GM12878 (cell line): ENCODE results near the gene TSPAN7. TPM values are rescaled to one million over a fixed set of nuclear protein-coding genes. Genes with fewer than 3 reads are reported as not detected.

Experiments
- ATAC-seq: fragments of 200-7000 bp; cut with Tn5 transposase; 3 replicates; pipeline ENCODE4 v1.9.1; 2020; ENCODE audit warnings: mild to moderate bottlenecking, moderate library complexity
- BruUV-seq: library from RNA; stranded (reverse); fragments of 400-500 nt; replicated peaks from 2 replicates; lab custom pipeline; 2021; lab: Mats Ljungman, UMichigan
- CTCF ChIA-PET: fragments of 300-600 bp; sonication (Branson Sonifier 250); formaldehyde crosslinking; extraction: SDS; loops from one replicate; lab custom pipeline; 2021; ENCODE audit warnings: inconsistent platforms; lab: Yijun Ruan, JAX
- POLR2A ChIA-PET: fragments of 350-600 bp; formaldehyde crosslinking; extraction: SDS; loops from one replicate; lab custom pipeline; 2021; ENCODE audit warnings: inconsistent platforms; lab: Charles Lee
- RAD21 ChIA-PET: fragments of 300-600 bp; sonication (Branson Sonifier 250); formaldehyde crosslinking; loops from one replicate; lab custom pipeline; 2023; ENCODE audit warnings: antibody characterized with exemption; ENCODE audit not compliant: unreplicated experiment; lab: Charles Lee
- SMC1A ChIA-PET: fragments of 300-600 bp; sonication (Branson Sonifier 250); formaldehyde crosslinking; loops from one replicate; lab custom pipeline; 2023; ENCODE audit not compliant: unreplicated experiment, uncharacterized antibody; lab: Charles Lee
- DNase-seq: peaks from one replicate; pipeline ENCODE4 v3.0.0-alpha.2; 2011; ENCODE audit warnings: low read depth, low spot score
- FAIRE-seq: peaks from 3 replicates; lab custom pipeline; 2011; peaks lifted over from hg19 to GRCh38; lab: Jason Lieb, UNC
- H2AFZ ChIP-seq: 2 replicates; pipeline ENCODE4 v1.6.0; 2011; ENCODE audit warnings: low read depth, low read length, control low read depth; ENCODE audit not compliant: control insufficient read depth
- H3K27ac ChIP-seq: 2 replicates; pipeline ENCODE4 v1.5.1; 2011; ENCODE audit warnings: control low read depth; ENCODE audit not compliant: control insufficient read depth, insufficient read depth
- H3K27me3 ChIP-seq, 2 experiments: replicated peaks in 1 of 2; 2 replicates each; pipeline versions ENCODE4 v1.6.0 to v1.6.1; 2011; ENCODE audit warnings: low read length in 1 of 2; ENCODE audit not compliant: control insufficient read depth in 2 of 2, insufficient read depth in 2 of 2
- H3K36me3 ChIP-seq, 2 experiments: 2 replicates each; pipeline ENCODE4 v1.5.1; 2011; ENCODE audit warnings: low read length in 1 of 2; ENCODE audit not compliant: control insufficient read depth in 2 of 2, insufficient read depth in 2 of 2
- H3K4me1 ChIP-seq: 2 replicates; pipeline ENCODE4 v1.6.1; 2011; ENCODE audit warnings: mild to moderate bottlenecking, low read length, moderate library complexity, mixed read lengths; ENCODE audit not compliant: control insufficient read depth, insufficient read depth
- H3K4me2 ChIP-seq: 2 replicates; pipeline ENCODE4 v1.6.0; 2011; ENCODE audit warnings: control low read depth; ENCODE audit not compliant: control insufficient read depth, insufficient read depth
- H3K4me3 ChIP-seq: fragments of 200-600 bp; sonication (generic); 2 replicates; pipeline ENCODE4 v1.5.1; 2016
- H3K79me2 ChIP-seq: 2 replicates; pipeline ENCODE4 v1.6.0; 2011; ENCODE audit warnings: low read length; ENCODE audit not compliant: control insufficient read depth, insufficient read depth
- H3K9ac ChIP-seq: 2 replicates; pipeline ENCODE4 v1.8.0; 2011; ENCODE audit warnings: low read length, control low read depth, mixed read lengths; ENCODE audit not compliant: control insufficient read depth, insufficient read depth
- H3K9me3 ChIP-seq: replicated peaks from 3 replicates; pipeline ENCODE4 v1.5.1; 2011; ENCODE audit warnings: mild to moderate bottlenecking, low read length; ENCODE audit not compliant: control insufficient read depth, insufficient read depth
- H4K20me1 ChIP-seq: 2 replicates; pipeline ENCODE4 v1.6.0; 2011; ENCODE audit not compliant: control insufficient read depth, insufficient read depth
- FOXK2 ChIP-seq: fragments of 450-650 bp; IDR thresholded peaks from 2 replicates; pipeline ENCODE4 v1.6.1; 2017; ENCODE audit warnings: mild to moderate bottlenecking, moderate library complexity
- HCFC1 ChIP-seq: fragments of 150-350 bp; IDR thresholded peaks from 2 replicates; pipeline ENCODE4 v1.6.1; 2014; ENCODE audit warnings: low read length
- MTA2 ChIP-seq: fragments of 450-650 bp; IDR thresholded peaks from 2 replicates; pipeline ENCODE4 v1.6.1; 2016; ENCODE audit warnings: low read depth, mild to moderate bottlenecking, moderate library complexity
- SMC3 ChIP-seq: IDR thresholded peaks from 2 replicates; pipeline ENCODE4 v1.6.1; 2011; ENCODE audit warnings: low read length, improper control_type of control experiment, borderline replicate concordance
- SPI1 ChIP-seq: IDR thresholded peaks from 2 replicates; pipeline ENCODE4 v1.6.1; 2011; ENCODE audit warnings: low read depth, mild to moderate bottlenecking, low read length, moderate library complexity, borderline replicate concordance; ENCODE audit not compliant: insufficient read depth
- SREBF1 ChIP-seq: IDR thresholded peaks from 2 replicates; pipeline ENCODE4 v1.6.1; 2012; ENCODE audit warnings: mild to moderate bottlenecking, low read length
- TAF1 ChIP-seq: IDR thresholded peaks from 2 replicates; pipeline ENCODE4 v1.6.1; 2011; ENCODE audit warnings: mild to moderate bottlenecking, low read depth, low read length, borderline replicate concordance
- ZSCAN29 ChIP-seq: fragments of 450-650 bp; IDR thresholded peaks from 2 replicates; pipeline ENCODE4 v1.6.1; 2017; ENCODE audit warnings: mild to moderate bottlenecking, moderate library complexity
- WGBS: methylation state at CpG from one replicate; pipeline ENCODE4 v1.1.6; 2016; ENCODE audit warnings: low lambda C conversion rate; ENCODE audit not compliant: insufficient replicate concordance, insufficient coverage; ENCODE audit errors: missing lambda C conversion rate; 5-methylcytosine and 5-hydroxymethylcytosine counted together
- in situ Hi-C: fragments of 300-500 bp; cut with MboI; formaldehyde crosslinking; loops from 9 replicates; pipeline ENCODE4 v1.14.3; 2018; ENCODE audit warnings: mixed read lengths
- intact Hi-C: fragments of 100-400 bp; cut with micrococcal nuclease; formaldehyde crosslinking; loops from one replicate; pipeline ENCODE4 v1.14.2; 2022; ENCODE audit not compliant: unreplicated experiment
- polyA plus RNA-seq, 11 experiments: library from polyadenylated mRNA; depleted of rRNA in 4 of 11; unstranded in 6 of 11; stranded (reverse) in 5 of 11; fragments of >200 nt; fragmentation: Nextera tagmentation in 4 of 11; fragmentation: Illumina TruSeq in 1 of 11; extraction: Ambion mirVana in 4 of 11; extraction: Trizol in 1 of 11; gene quantifications; 1 replicate in 1 of 11; 2 replicates in 10 of 11; pipeline versions ENCODE4 v1.2.1 to v1.2.3, GENCODE V29; 2011 to 2016; ENCODE audit warnings: inconsistent platforms in 2 of 11, missing spikeins in 2 of 11, low read depth in 1 of 11
- total RNA-seq, 4 experiments: library from RNA; depleted of rRNA in 3 of 4; stranded (reverse); fragments of >200 nt in 3 of 4; fragmentation: Illumina TruSeq in 1 of 4; extraction: Trizol in 1 of 4; gene quantifications; 2 replicates each; pipeline versions ENCODE4 v1.2.1 to v1.2.3, GENCODE V29; 2013 to 2021
- TF ChIP-seq, protein P1 (sequence below): fragments of 450-650 bp; IDR thresholded peaks from 2 replicates; pipeline ENCODE4 v1.6.1; 2017; ENCODE audit warnings: mild to moderate bottlenecking, low read depth, inconsistent platforms; ENCODE audit not compliant: poor library complexity, severe bottlenecking
- TF ChIP-seq, protein P2 (sequence below): fragments of 450-650 bp; formaldehyde crosslinking; IDR thresholded peaks from 2 replicates; pipeline ENCODE4 v1.5.0; 2022; ENCODE audit warnings: mild to moderate bottlenecking, missing genetic modification characterization

The TSPAN7 gene
- total and polyA plus RNA-seq, 10 of the 15 experiments (the other 5 are each of a cell fraction or from before 2014, with no cell fraction given) = 0.04 to 0.77 (median 0.14) TPM; not detected in 4

DNA sequence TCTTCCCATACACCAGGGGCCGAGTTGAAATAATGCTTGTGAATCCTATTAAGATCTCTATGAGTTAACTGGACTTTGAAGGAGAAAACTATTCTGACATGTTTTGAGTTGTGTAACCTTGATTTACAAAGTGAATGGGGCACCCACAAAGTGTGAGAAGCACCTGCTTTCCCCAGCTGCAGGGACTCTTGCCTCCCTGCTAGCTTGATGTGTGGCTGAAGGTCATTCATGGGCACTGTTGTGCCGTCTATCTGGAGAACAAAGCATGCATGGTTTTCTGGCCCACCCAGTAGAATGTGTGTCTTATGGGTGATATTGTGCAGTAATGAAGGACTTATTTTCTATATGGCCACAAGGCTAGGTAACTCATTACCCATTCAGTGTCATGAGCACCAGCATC is 53.1 kb downstream of the TSPAN7 start:
- Histone ChIP-seq H3K4me1 (no peaks in the 10 kb centered on the region), H3K27me3 (peaks cover 0 to 3% of the 10 kb centered on the region in 2 experiments; a peak in 1 of 4 replicates), H3K4me3 (no peak overlapping the region), H3K9me3 (no peaks in the 10 kb centered on the region), H3K9ac (no peak overlapping the region), H2AFZ (no peak overlapping the region), H3K36me3 (no peaks in the 10 kb centered on the region), H4K20me1 (no peaks in the 10 kb centered on the region), H3K27ac (no peak overlapping the region), H3K79me2 (no peaks in the 10 kb centered on the region), H3K4me2 (no peak overlapping the region)
- in situ Hi-C loops (no loop called here), intact Hi-C loops (no loop called here)
- POLR2A ChIA-PET = no interaction called here
- TF ChIP-seq, protein P1, sequence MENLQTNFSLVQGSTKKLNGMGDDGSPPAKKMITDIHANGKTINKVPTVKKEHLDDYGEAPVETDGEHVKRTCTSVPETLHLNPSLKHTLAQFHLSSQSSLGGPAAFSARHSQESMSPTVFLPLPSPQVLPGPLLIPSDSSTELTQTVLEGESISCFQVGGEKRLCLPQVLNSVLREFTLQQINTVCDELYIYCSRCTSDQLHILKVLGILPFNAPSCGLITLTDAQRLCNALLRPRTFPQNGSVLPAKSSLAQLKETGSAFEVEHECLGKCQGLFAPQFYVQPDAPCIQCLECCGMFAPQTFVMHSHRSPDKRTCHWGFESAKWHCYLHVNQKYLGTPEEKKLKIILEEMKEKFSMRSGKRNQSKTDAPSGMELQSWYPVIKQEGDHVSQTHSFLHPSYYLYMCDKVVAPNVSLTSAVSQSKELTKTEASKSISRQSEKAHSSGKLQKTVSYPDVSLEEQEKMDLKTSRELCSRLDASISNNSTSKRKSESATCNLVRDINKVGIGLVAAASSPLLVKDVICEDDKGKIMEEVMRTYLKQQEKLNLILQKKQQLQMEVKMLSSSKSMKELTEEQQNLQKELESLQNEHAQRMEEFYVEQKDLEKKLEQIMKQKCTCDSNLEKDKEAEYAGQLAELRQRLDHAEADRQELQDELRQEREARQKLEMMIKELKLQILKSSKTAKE = no peak
- TF ChIP-seq HCFC1 (no peak), SMC3 (no peak), ZSCAN29 (no peak)
- no peak for FAIRE-seq
- RAD21 ChIA-PET = no interaction called here
- WGBS = 18% methylated on average over 2 of the region's 2 CpGs
- DNase-seq = no peak
- ATAC-seq = no peak
- CTCF ChIA-PET = interaction anchor here (1.8 kb wide), 1 partner anchor 12 kb away, joined by 6 read pairs; no protein-coding TSS in a partner anchor
- BruUV-seq = no TSS peak
- SMC1A ChIA-PET = interaction anchor here (1.4 kb wide), 1 partner anchor 13 kb away, joined by 3 read pairs; no protein-coding TSS in a partner anchor

DNA sequence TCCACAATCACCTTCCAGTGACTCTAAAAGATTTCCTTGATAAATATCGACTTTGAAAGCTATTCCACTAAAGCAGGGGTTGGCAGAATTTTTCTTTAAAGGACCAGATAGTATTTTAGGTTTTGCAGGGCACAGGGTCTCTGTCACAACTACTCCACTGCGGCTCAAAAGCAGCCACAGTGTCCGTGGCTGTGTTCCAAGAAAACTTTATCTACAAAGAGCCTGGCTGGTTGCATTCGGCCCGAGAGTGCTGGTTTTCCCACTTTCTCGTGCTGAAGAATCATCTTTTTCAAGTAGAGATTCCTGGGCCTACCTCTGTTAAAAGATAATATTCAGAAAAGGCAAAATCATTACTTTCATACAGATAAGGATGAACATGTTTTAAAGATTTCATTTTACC is 55.6 kb downstream of the TSPAN7 start:
- no peaks in the 10 kb centered on the region for H4K20me1 ChIP-seq
- TF ChIP-seq FOXK2 = no peak
- TF ChIP-seq SPI1 = no peak
- no peak for TF ChIP-seq MTA2
- no peak for TF ChIP-seq SREBF1
- TF ChIP-seq, protein P2, sequence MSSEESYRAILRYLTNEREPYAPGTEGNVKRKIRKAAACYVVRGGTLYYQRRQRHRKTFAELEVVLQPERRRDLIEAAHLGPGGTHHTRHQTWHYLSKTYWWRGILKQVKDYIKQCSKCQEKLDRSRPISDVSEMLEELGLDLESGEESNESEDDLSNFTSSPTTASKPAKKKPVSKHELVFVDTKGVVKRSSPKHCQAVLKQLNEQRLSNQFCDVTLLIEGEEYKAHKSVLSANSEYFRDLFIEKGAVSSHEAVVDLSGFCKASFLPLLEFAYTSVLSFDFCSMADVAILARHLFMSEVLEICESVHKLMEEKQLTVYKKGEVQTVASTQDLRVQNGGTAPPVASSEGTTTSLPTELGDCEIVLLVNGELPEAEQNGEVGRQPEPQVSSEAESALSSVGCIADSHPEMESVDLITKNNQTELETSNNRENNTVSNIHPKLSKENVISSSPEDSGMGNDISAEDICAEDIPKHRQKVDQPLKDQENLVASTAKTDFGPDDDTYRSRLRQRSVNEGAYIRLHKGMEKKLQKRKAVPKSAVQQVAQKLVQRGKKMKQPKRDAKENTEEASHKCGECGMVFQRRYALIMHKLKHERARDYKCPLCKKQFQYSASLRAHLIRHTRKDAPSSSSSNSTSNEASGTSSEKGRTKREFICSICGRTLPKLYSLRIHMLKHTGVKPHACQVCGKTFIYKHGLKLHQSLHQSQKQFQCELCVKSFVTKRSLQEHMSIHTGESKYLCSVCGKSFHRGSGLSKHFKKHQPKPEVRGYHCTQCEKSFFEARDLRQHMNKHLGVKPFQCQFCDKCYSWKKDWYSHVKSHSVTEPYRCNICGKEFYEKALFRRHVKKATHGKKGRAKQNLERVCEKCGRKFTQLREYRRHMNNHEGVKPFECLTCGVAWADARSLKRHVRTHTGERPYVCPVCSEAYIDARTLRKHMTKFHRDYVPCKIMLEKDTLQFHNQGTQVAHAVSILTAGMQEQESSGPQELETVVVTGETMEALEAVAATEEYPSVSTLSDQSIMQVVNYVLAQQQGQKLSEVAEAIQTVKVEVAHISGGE = no peak
- TF ChIP-seq TAF1 = no peak
- 11% methylated on average over 6 of the region's 6 CpGs for WGBS
- H2AFZ ChIP-seq = no peak overlapping the region
- H3K4me3 ChIP-seq = no peak overlapping the region
- no peaks in the 10 kb centered on the region for H3K9me3 ChIP-seq
- no peaks in the 10 kb centered on the region for H3K4me1 ChIP-seq
- POLR2A ChIA-PET = no interaction called here
- H3K27me3 ChIP-seq = peaks cover 0 to 3% of the 10 kb centered on the region in 2 experiments; a peak in 1 of 4 replicates
- SMC1A ChIA-PET = interaction anchor here (0.9 kb wide), 1 partner anchor 9 kb away, joined by 4 read pairs; no protein-coding TSS in a partner anchor
- FAIRE-seq = no peak
- no peak overlapping the region for H3K4me2 ChIP-seq
- H3K79me2 ChIP-seq = no peaks in the 10 kb centered on the region
- H3K9ac ChIP-seq = no peak overlapping the region
- no peaks in the 10 kb centered on the region for H3K36me3 ChIP-seq
- intact Hi-C loops (no loop called here), in situ Hi-C loops (no loop called here)
- RAD21 ChIA-PET = no interaction called here
- no TSS peak for BruUV-seq
- DNase-seq = no peak
- no peak overlapping the region for H3K27ac ChIP-seq
- ATAC-seq = no peak
- CTCF ChIA-PET = interaction anchor here (0.6 to 0.7 kb wide), 2 partner anchors 130 to 156 kb away, joined by 3 read pairs; no protein-coding TSS in a partner anchor
